AG04449 (cell line): ENCODE results near the gene NAALADL2.

ENCODE experiments used
- CTCF ChIA-PET: fragments of 350-600 bp; formaldehyde crosslinking; extraction: SDS; loops from one replicate; lab custom pipeline; 2021; ENCODE audit warnings: antibody characterized with exemption; lab: Yijun Ruan, JAX
- POLR2A ChIA-PET: fragments of 400-600, 350-600 bp; formaldehyde crosslinking; extraction: SDS; loops from one replicate; lab custom pipeline; 2020; ENCODE audit warnings: antibody characterized with exemption, inconsistent platforms; lab: Yijun Ruan, JAX
- DNase-seq: peaks from one replicate; pipeline ENCODE4 v3.0.0-alpha.2; 2010; ENCODE audit warnings: low read depth, low spot score
- H3K4me3 ChIP-seq: 2 replicates; pipeline ENCODE4 v1.5.1; 2011; ENCODE audit warnings: low read depth, mild to moderate bottlenecking, control low read depth, low read length
- TF ChIP-seq, protein P1 (sequence below): IDR thresholded peaks from one replicate; pipeline ENCODE4 v1.5.1; 2011; ENCODE audit warnings: mild to moderate bottlenecking, moderate library complexity, low read length, control low read depth, inconsistent platforms; ENCODE audit not compliant: insufficient read depth; ENCODE audit errors: missing control alignments

NAALADL2 gene

DNA sequence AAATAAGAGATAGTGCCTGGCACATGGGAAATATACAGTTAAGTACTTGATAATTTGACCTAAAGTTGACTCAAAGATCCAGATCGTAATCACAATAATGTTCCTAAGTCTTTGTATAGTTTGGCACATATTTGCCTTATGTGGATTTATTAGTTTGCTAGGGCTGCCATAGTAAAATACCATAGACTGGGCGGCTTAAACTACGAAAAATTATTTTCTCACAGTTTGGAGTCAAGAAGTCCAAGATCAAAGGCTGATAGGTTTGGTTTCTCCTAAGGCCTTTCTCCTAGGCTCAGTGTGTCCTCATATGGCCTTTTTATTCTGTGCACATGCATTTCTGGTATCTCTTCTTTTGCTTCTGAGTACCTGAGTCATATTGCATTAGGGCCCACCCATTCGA lies 453.7 kb downstream of the NAALADL2 start:
- no peak for DNase-seq
- H3K4me3 ChIP-seq = no peak overlapping the region

DNA sequence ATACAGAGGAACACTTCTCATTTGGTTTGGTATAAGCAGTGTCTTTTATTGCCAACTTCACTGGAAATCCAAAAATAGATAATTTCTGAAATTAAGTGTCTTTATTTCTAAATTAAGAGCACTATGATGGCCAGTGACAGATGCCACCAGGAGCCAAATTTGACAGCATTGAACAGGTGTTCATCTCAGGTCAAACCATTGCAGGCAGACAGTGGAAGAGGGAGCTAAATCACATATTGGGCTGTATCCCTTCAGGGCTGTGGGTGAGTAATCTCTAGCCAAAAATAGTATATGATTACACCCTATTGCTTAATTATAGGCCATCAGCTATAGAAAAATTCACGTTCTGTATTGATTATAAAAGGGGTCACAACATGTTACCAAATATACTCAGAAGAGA lies 457.7 kb downstream of the NAALADL2 start:
- DNase-seq = no peak
- ChIA-PET POLR2A (no interaction called here), CTCF (interaction anchor here (2.1 kb wide), 1 partner anchor 9 kb away, joined by 6 read pairs; no protein-coding TSS in a partner anchor)
- TF ChIP-seq, protein P1, sequence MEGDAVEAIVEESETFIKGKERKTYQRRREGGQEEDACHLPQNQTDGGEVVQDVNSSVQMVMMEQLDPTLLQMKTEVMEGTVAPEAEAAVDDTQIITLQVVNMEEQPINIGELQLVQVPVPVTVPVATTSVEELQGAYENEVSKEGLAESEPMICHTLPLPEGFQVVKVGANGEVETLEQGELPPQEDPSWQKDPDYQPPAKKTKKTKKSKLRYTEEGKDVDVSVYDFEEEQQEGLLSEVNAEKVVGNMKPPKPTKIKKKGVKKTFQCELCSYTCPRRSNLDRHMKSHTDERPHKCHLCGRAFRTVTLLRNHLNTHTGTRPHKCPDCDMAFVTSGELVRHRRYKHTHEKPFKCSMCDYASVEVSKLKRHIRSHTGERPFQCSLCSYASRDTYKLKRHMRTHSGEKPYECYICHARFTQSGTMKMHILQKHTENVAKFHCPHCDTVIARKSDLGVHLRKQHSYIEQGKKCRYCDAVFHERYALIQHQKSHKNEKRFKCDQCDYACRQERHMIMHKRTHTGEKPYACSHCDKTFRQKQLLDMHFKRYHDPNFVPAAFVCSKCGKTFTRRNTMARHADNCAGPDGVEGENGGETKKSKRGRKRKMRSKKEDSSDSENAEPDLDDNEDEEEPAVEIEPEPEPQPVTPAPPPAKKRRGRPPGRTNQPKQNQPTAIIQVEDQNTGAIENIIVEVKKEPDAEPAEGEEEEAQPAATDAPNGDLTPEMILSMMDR = no peak
- no peak overlapping the region for H3K4me3 ChIP-seq

More for the DNA sequence above, 453.7 kb downstream of the NAALADL2 start:
- ChIA-PET POLR2A (no interaction called here), CTCF (interaction anchor here (1.1 kb wide), 1 partner anchor 69 kb away, joined by 3 read pairs; no protein-coding TSS in a partner anchor)
- TF ChIP-seq, protein P1 = no peak

DNA sequence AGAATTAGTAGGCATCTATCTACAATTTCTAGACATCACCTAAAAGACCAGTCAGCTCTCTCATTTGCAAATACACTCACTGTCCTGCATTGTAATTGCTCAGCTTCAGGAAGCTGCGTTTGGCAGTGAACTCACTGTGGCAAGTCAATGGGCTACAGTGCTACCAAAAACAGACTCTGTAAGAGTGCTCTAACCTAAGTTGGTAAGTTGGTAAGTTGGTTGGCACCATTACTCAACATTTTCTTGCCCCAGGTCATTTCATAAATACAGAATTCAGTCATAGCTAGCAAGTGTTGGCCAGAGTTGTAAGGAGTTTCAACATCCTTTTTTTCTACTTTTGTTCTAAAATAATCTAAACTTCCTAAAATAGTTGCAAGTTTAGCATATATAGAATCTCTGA lies 466.3 kb downstream of the NAALADL2 start:
- TF ChIP-seq, protein P1 = no peak
- H3K4me3 ChIP-seq = no peak overlapping the region
- ChIA-PET POLR2A (no interaction called here), CTCF (interaction anchor here (1.1 kb wide), 1 partner anchor 11 kb away, joined by 3 read pairs; no protein-coding TSS in a partner anchor)
- DNase-seq = no peak

DNA sequence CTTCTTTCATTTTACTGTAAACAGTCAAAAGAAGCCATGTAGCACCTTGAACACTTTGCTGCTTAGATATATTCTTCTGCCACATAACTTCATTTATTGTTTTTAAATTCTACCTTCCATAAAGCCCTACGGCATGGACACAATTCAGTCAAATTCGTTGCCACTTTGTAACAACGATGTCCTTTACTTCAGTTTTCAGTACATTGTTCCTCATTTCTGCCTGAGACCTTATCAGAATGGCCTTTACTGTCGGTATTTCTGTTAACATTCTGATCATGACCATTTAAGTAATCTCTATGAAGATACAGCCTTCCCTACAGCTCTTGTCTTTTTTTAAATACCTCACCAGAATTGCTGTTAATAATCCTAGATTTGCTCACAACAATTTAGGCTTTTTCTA lies 466.9 kb downstream of the NAALADL2 start:
- no peak for DNase-seq
- TF ChIP-seq, protein P1 = no peak
- no peak overlapping the region for H3K4me3 ChIP-seq
- CTCF ChIA-PET = interaction anchor here (1.1 kb wide), 1 partner anchor 10 kb away, joined by 3 read pairs; no protein-coding TSS in a partner anchor
- POLR2A ChIA-PET = no interaction called here

DNA sequence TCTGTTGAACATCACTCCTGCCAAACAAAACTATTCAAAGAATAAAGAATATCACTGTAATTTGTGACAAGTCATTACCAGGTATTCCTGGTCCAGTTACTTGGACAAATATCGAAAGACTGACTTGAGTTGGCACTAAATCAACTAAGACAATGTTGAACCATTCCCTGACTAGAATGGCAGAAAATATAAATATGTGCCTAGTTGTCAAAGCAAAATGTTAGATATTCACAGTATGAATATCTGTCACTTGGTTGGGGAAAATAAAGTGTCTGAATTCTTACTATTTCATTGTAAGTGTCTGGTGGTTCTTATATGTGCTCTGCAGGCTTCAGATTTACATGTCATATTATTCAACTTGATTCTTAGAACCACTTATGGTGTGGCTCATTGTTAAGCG lies 470.2 kb downstream of the NAALADL2 start:
- ChIA-PET CTCF (no interaction called here), POLR2A (no interaction called here)
- H3K4me3 ChIP-seq = no peak overlapping the region
- TF ChIP-seq, protein P1 = no peak
- no peak for DNase-seq

DNA sequence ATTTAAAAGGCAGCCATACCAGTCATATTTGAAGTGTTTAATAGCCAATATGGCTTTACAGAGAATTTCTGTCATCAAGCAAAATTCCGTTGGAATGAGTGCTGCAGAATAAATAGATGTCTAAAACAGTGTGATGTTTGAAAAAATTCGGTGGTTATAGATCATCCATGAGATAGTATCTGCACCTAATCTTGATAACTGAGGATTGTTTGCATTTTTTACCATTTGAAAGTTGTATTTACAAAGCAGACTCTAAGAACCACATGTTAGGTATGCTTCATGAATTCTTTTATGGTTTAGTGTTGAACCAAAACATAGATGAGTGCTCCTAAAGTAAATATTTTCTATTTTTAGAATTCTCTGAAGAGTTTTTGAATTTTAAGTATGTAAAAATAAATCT lies 476.1 kb downstream of the NAALADL2 start:
- ChIA-PET POLR2A (no interaction called here), CTCF (interaction anchor here (1.0 to 1.1 kb wide), 2 partner anchors 396 to 894 kb away, joined by 3 read pairs; no protein-coding TSS in a partner anchor)
- H3K4me3 ChIP-seq = no peak overlapping the region
- peak; percentile 90 for DNase-seq
- TF ChIP-seq, protein P1 = no peak
